Ishikawa (cell line): ENCODE data around the gene CD247.

Experiments
- CEBPB ChIP-seq: IDR thresholded peaks from 2 replicates; pipeline ENCODE4 v1.6.1; 2012
- CREB1 ChIP-seq: IDR thresholded peaks from 2 replicates; pipeline ENCODE4 v1.6.1; 2012; ENCODE audit warnings: low read depth
- EGR1 ChIP-seq: IDR thresholded peaks from 2 replicates; pipeline ENCODE4 v1.6.1; 2012
- EP300 ChIP-seq: IDR thresholded peaks from 2 replicates; pipeline ENCODE4 v1.6.1; 2012; ENCODE audit warnings: borderline replicate concordance
- FOXM1 ChIP-seq: IDR thresholded peaks from 2 replicates; pipeline ENCODE4 v1.6.1; 2012; ENCODE audit warnings: low read depth, borderline replicate concordance
- MAX ChIP-seq: IDR thresholded peaks from 2 replicates; pipeline ENCODE4 v1.6.1; 2012
- NFIC ChIP-seq: IDR thresholded peaks from 2 replicates; pipeline ENCODE4 v1.6.1; 2012
- RAD21 ChIP-seq: IDR thresholded peaks from 2 replicates; pipeline ENCODE4 v1.6.1; 2012; ENCODE audit warnings: low read depth
- TAF1 ChIP-seq: IDR thresholded peaks from 2 replicates; pipeline ENCODE4 v1.6.1; 2012; ENCODE audit warnings: low read depth, mild to moderate bottlenecking
- TCF12 ChIP-seq: IDR thresholded peaks from 2 replicates; pipeline ENCODE4 v1.6.1; 2012; ENCODE audit warnings: low read depth
- TEAD4 ChIP-seq: IDR thresholded peaks from 2 replicates; pipeline ENCODE4 v1.6.1; 2012
- USF1 ChIP-seq: IDR thresholded peaks from 2 replicates; pipeline ENCODE4 v1.6.1; 2012
- YY1 ChIP-seq: IDR thresholded peaks from 2 replicates; pipeline ENCODE4 v1.6.1; 2012; ENCODE audit warnings: low read depth
- ZBTB7A ChIP-seq: IDR thresholded peaks from 2 replicates; pipeline ENCODE4 v1.6.1; 2012; ENCODE audit warnings: low read depth
- TF ChIP-seq, protein P1 (sequence below): IDR thresholded peaks from 2 replicates; pipeline ENCODE4 v1.6.1; 2012; ENCODE audit warnings: low read depth, mild to moderate bottlenecking

The CD247 gene

DNA sequence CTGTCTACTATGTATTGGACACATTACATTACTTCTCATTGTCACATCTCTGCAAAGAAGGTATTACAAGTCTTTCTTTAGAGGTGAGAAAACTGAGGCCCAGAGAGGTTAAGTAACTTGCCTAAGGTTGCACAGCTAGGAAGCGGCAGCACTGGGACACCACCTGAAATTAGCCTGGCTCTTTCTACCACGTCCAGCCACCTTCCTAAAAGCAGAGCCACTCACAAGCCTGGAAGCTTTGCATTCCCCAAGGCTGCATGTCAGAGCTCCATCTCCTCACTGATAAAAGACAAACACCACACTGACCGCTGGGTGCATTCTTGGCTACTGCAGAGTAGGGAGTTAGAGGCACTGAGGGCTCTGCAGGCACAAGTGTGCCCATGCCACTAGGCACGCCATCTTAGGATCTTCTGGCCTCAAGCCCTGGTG is 2.4 kb downstream of the CD247 start:
- TF ChIP-seq USF1 (no peak), NFIC (no peak), EP300 (no peak), RAD21 (no peak), FOXM1 (no peak)
- TF ChIP-seq, protein P1, sequence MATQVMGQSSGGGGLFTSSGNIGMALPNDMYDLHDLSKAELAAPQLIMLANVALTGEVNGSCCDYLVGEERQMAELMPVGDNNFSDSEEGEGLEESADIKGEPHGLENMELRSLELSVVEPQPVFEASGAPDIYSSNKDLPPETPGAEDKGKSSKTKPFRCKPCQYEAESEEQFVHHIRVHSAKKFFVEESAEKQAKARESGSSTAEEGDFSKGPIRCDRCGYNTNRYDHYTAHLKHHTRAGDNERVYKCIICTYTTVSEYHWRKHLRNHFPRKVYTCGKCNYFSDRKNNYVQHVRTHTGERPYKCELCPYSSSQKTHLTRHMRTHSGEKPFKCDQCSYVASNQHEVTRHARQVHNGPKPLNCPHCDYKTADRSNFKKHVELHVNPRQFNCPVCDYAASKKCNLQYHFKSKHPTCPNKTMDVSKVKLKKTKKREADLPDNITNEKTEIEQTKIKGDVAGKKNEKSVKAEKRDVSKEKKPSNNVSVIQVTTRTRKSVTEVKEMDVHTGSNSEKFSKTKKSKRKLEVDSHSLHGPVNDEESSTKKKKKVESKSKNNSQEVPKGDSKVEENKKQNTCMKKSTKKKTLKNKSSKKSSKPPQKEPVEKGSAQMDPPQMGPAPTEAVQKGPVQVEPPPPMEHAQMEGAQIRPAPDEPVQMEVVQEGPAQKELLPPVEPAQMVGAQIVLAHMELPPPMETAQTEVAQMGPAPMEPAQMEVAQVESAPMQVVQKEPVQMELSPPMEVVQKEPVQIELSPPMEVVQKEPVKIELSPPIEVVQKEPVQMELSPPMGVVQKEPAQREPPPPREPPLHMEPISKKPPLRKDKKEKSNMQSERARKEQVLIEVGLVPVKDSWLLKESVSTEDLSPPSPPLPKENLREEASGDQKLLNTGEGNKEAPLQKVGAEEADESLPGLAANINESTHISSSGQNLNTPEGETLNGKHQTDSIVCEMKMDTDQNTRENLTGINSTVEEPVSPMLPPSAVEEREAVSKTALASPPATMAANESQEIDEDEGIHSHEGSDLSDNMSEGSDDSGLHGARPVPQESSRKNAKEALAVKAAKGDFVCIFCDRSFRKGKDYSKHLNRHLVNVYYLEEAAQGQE = no peak

- TF ChIP-seq TAF1 (no peak), USF1 (no peak), EP300 (no peak), FOXM1 (no peak), EGR1 (no peak), NFIC (no peak), MAX (no peak), TEAD4 (no peak), CEBPB (no peak), CREB1 (no peak), TCF12 (no peak), YY1 (no peak), ZBTB7A (no peak), RAD21 (no peak)
- TF ChIP-seq, protein P1 = no peak
Observed at GRCh38 chr1:167515461-167515860, 2.9 kb downstream of the CD247 start.

DNA sequence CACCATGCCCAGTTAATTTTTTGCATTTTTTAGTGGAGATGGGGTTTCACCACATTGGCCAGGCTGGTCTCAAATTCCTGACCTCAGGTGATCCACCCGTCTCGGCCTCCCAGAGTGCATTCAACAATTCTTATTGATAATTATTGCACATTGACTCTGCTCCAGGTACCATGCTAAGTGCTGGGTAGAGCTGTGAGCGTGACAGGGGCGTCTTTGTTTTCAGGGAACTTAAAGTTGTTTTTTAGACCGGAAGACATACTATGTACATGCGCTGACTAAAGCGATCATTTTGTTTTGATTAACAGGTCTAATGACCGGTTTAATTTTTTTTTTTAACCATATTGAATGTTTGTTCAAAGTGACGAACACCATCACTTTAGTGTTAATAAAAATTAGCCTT is 4.0 kb downstream of the CD247 start:
- no peak for TF ChIP-seq USF1
- TF ChIP-seq FOXM1 = no peak

- TF ChIP-seq TAF1 (no peak), MAX (no peak), NFIC (no peak), CREB1 (no peak), TEAD4 (no peak), USF1 (no peak), ZBTB7A (no peak), CEBPB (no peak)
Observed at GRCh38 chr1:167512046-167512654, 6.2 kb downstream of the CD247 start.

DNA sequence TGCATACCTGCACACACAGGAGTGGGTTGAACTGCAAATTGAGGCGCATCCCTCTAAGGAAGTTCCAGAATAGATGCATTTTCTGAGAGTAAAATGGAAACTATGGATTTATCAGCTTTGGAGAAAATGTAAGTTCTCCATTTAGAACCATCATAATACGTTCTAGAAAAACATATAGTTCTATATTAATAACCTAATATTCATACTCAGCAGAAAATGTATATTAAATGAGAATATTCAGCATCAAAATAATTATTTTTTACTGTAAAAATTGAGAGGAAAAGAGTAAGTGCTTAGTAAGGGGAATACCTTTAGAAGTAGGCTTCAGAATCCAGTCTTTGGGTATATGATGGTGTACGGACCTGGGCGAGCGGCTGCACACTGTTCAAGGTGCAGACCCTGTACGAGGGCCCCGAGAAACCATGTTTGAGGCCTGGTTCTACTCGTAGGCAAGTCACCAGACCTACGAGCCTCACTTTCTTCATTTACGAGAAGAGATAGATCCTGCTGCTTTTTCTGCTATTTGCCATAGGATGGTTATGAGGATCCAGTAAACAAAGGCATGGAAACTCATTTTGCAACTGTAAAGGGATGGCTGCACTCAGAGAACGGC is 6.8 kb downstream of the CD247 start:
- TF ChIP-seq FOXM1 (no peak), CEBPB (no peak), TCF12 (no peak), TAF1 (no peak), YY1 (no peak), MAX (no peak), USF1 (no peak), ZBTB7A (no peak), CREB1 (no peak), NFIC (no peak), TEAD4 (no peak), RAD21 (no peak), EP300 (no peak), EGR1 (no peak)
- TF ChIP-seq, protein P1 = no peak
